ENCODE results near the gene TEX13D. TPM values are rescaled to one million over a fixed set of nuclear protein-coding genes. Genes with fewer than 3 reads are reported as not detected.
"Not testable (repeated sequence)": the region's sequence is repeated elsewhere in the genome, so short reads cannot be mapped to it uniquely, and the experiment has no call there.

TEX13D gene
- total RNA-seq (not detected), polyA plus RNA-seq (not detected)
- long read RNA-seq, donor 1: 0 reads
- long read RNA-seq, donor 2: 0 reads

GRCh38 chrX:124332481-124333424, at the start of gene TEX13D:
TSS of gene TEX13D (plus strand) at chrX:124332660. CDS start at chrX:124332918, 258 bp downstream.
- ATAC-seq (ENCODE audit: low FRiP score) (no peak), DNase-seq (peak in 1 of 2 donors; percentile 69)
- Histone ChIP-seq H3K4me1 (ENCODE audit: control insufficient read depth in 1 of 2, insufficient read depth in 2 of 2, low read length in 2 of 2) (no peaks in the 10 kb centered on the region), H3K9me3 (ENCODE audit: control insufficient read depth, low read length) (no peaks in the 10 kb centered on the region), H3K36me3 (ENCODE audit: control insufficient read depth in 1 of 2, insufficient read depth in 2 of 2, low read length in 1 of 2) (no peaks in the 10 kb centered on the region), H3K27me3 (ENCODE audit: control insufficient read depth in 1 of 2, insufficient read depth in 2 of 2, low read length in 1 of 2) (no peaks in the 10 kb centered on the region), H3K27ac (ENCODE audit: low read depth in 1 of 2, low read length in 2 of 2) (no peak within 1 kb of the TSS), H3K4me3 (ENCODE audit: low read length in 2 of 2) (no peak within 1 kb of the TSS)
- WGBS, 2 donors: 87 to 97% methylated on average over 57 of the region's 57 CpGs
- intact Hi-C loops (cut with DNase I): no loop called here

- H3K9me3 ChIP-seq (ENCODE audit: control insufficient read depth, low read length): no peaks in the 10 kb centered on the region
- ATAC-seq (ENCODE audit: low FRiP score) (no peak), DNase-seq (no peak)
- H3K27ac ChIP-seq (ENCODE audit: low read depth in 1 of 2, low read length in 2 of 2): no peak overlapping the region
- no peaks in the 10 kb centered on the region for H3K36me3 ChIP-seq (ENCODE audit: control insufficient read depth in 1 of 2, insufficient read depth in 2 of 2, low read length in 1 of 2)
- H3K27me3 ChIP-seq (ENCODE audit: control insufficient read depth in 1 of 2, insufficient read depth in 2 of 2, low read length in 1 of 2): no peaks in the 10 kb centered on the region
- no peak overlapping the region for H3K4me3 ChIP-seq (ENCODE audit: low read length in 2 of 2)
- intact Hi-C loops (cut with DNase I): no loop called here
- no peaks in the 10 kb centered on the region for H3K4me1 ChIP-seq (ENCODE audit: control insufficient read depth in 1 of 2, insufficient read depth in 2 of 2, low read length in 2 of 2)
- 15 to 33% methylated on average over 4 of the region's 4 CpGs for WGBS, 2 donors
Observed at GRCh38 chrX:124289443-124289842, 43.0 kb upstream of the TEX13D start.

DNA sequence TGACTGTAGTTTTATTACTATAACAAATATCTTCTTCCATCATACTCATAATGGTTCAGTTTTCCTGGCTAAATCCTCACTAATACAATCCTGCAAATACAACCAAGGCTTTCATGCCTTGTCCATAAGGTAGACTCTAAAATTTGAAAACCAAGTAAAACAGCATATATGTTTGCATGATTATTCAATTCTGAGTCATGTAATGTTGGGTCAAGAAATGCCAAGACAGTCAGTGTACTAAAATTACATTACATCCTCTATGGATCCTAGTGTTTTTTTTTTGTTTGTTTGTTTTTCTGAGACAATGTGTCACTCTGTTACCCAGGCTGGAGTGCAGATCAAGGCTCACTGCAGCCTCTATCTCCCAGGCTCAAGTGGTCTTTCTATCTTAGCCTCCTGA, 38.6 kb upstream of the TEX13D start:
- no peaks in the 10 kb centered on the region for H3K36me3 ChIP-seq (ENCODE audit: control insufficient read depth in 1 of 2, insufficient read depth in 2 of 2, low read length in 1 of 2)
- DNase-seq: no peak
- no peaks in the 10 kb centered on the region for H3K4me1 ChIP-seq (ENCODE audit: control insufficient read depth in 1 of 2, insufficient read depth in 2 of 2, low read length in 2 of 2)
- H3K27ac ChIP-seq (ENCODE audit: low read depth in 1 of 2, low read length in 2 of 2): no peak overlapping the region
- intact Hi-C loops (cut with DNase I): no loop called here
- no peak for ATAC-seq (ENCODE audit: low FRiP score)
- no peak overlapping the region for H3K4me3 ChIP-seq (ENCODE audit: low read length in 2 of 2)
- no peaks in the 10 kb centered on the region for H3K9me3 ChIP-seq (ENCODE audit: control insufficient read depth, low read length)
- no peaks in the 10 kb centered on the region for H3K27me3 ChIP-seq (ENCODE audit: control insufficient read depth in 1 of 2, insufficient read depth in 2 of 2, low read length in 1 of 2)

GRCh38 chrX:124299323-124299722, 33.1 kb upstream of the TEX13D start:
- 88 to 97% methylated on average over 4 of the region's 4 CpGs for WGBS, 2 donors
- H3K4me1 ChIP-seq (ENCODE audit: control insufficient read depth in 1 of 2, insufficient read depth in 2 of 2, low read length in 2 of 2); H3K36me3 ChIP-seq (ENCODE audit: control insufficient read depth in 1 of 2, insufficient read depth in 2 of 2, low read length in 1 of 2); H3K27ac ChIP-seq (ENCODE audit: low read depth in 1 of 2, low read length in 2 of 2); H3K4me3 ChIP-seq (ENCODE audit: low read length in 2 of 2); ATAC-seq (ENCODE audit: low FRiP score); H3K9me3 ChIP-seq (ENCODE audit: control insufficient read depth, low read length); intact Hi-C loops (cut with DNase I); DNase-seq; H3K27me3 ChIP-seq (ENCODE audit: control insufficient read depth in 1 of 2, insufficient read depth in 2 of 2, low read length in 1 of 2): not testable (repeated sequence)

DNA sequence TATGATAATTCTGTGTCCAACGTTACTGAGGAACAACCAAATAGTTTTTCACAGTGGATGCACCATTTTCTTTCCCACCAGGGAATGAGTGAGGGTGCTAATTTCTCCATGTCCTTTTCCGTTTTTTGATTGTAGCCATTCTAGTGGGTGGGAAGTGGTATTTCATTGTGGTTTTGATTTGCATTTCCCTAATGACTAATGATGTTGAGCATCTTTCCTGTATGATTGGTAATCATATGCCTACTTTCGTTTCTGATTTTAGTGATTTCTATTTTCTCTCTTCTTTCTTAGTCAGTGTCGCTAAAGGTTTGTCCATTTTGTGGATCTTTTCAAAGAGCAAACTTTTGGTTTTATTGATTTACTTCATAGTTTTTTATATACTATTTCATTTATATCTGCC, 32.1 kb upstream of the TEX13D start:
- intact Hi-C loops (cut with DNase I): no loop called here
- DNase-seq (no peak), ATAC-seq (ENCODE audit: low FRiP score) (no peak)
- H3K27me3 ChIP-seq (ENCODE audit: control insufficient read depth in 1 of 2, insufficient read depth in 2 of 2, low read length in 1 of 2): no peaks in the 10 kb centered on the region
- no peak overlapping the region for H3K27ac ChIP-seq (ENCODE audit: low read depth in 1 of 2, low read length in 2 of 2)
- no peaks in the 10 kb centered on the region for H3K9me3 ChIP-seq (ENCODE audit: control insufficient read depth, low read length)
- no peaks in the 10 kb centered on the region for H3K36me3 ChIP-seq (ENCODE audit: control insufficient read depth in 1 of 2, insufficient read depth in 2 of 2, low read length in 1 of 2)
- 70 to 87% methylated on average over 4 of the region's 4 CpGs for WGBS, 2 donors
- H3K4me3 ChIP-seq (ENCODE audit: low read length in 2 of 2): no peak overlapping the region
- no peaks in the 10 kb centered on the region for H3K4me1 ChIP-seq (ENCODE audit: control insufficient read depth in 1 of 2, insufficient read depth in 2 of 2, low read length in 2 of 2)

DNA sequence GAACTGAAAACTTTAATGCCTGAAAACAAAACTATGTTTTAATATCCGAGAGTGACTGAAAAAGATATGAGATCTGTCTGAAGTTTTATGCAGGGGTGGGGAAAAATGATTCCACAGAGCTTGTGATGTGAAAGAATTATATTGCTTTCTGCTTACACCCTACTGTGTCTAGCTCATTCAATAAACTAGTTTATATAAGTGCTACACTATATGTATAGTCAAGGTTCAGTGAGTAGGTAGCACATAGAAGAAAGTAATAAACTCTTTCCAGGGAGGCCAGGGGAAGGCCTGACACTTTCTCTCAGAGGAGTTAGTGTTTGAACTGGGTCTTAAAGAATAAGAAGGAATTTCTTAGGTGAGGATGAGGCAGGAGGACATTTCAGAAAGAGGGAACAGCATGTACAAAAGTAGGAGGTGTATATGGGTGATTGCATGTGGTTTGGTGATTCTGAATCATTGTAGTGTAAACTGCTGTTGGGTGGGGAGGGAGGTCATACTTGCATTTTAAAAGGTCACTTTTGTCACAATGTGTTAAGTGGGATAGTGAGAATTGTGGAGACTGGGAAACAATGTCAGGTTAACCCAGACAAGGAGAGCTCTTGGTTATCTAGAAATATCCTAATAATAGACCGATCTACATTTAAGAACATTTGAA, 25.1 kb upstream of the TEX13D start:
- 39 to 53% methylated on average over 2 of the region's 2 CpGs for WGBS, 2 donors
- H3K9me3 ChIP-seq (ENCODE audit: control insufficient read depth, low read length): no peaks in the 10 kb centered on the region
- ATAC-seq (ENCODE audit: low FRiP score): no peak
- H3K4me1 ChIP-seq (ENCODE audit: control insufficient read depth in 1 of 2, insufficient read depth in 2 of 2, low read length in 2 of 2): no peaks in the 10 kb centered on the region
- H3K4me3 ChIP-seq (ENCODE audit: low read length in 2 of 2): no peak overlapping the region
- H3K27ac ChIP-seq (ENCODE audit: low read depth in 1 of 2, low read length in 2 of 2): no peak overlapping the region
- DNase-seq: no peak
- no peaks in the 10 kb centered on the region for H3K27me3 ChIP-seq (ENCODE audit: control insufficient read depth in 1 of 2, insufficient read depth in 2 of 2, low read length in 1 of 2)
- no peaks in the 10 kb centered on the region for H3K36me3 ChIP-seq (ENCODE audit: control insufficient read depth in 1 of 2, insufficient read depth in 2 of 2, low read length in 1 of 2)
- intact Hi-C loops (cut with DNase I): no loop called here

- 81 to 86% methylated on average over 1 of the region's 1 CpG for WGBS, 2 donors
- Histone ChIP-seq H3K27me3 (ENCODE audit: control insufficient read depth in 1 of 2, insufficient read depth in 2 of 2, low read length in 1 of 2) (no peaks in the 10 kb centered on the region), H3K36me3 (ENCODE audit: control insufficient read depth in 1 of 2, insufficient read depth in 2 of 2, low read length in 1 of 2) (no peaks in the 10 kb centered on the region), H3K27ac (ENCODE audit: low read depth in 1 of 2, low read length in 2 of 2) (no peak overlapping the region), H3K9me3 (ENCODE audit: control insufficient read depth, low read length) (no peaks in the 10 kb centered on the region), H3K4me3 (ENCODE audit: low read length in 2 of 2) (no peak overlapping the region), H3K4me1 (ENCODE audit: control insufficient read depth in 1 of 2, insufficient read depth in 2 of 2, low read length in 2 of 2) (no peaks in the 10 kb centered on the region)
- DNase-seq (no peak), ATAC-seq (ENCODE audit: low FRiP score) (no peak)
- intact Hi-C loops (cut with DNase I): no loop called here
Observed at GRCh38 chrX:124325732-124326131, 6.7 kb upstream of the TEX13D start.

- intact Hi-C loops (cut with DNase I): no loop called here
- Histone ChIP-seq H3K27ac (ENCODE audit: low read depth in 1 of 2, low read length in 2 of 2) (no peak overlapping the region), H3K9me3 (ENCODE audit: control insufficient read depth, low read length) (no peaks in the 10 kb centered on the region), H3K36me3 (ENCODE audit: control insufficient read depth in 1 of 2, insufficient read depth in 2 of 2, low read length in 1 of 2) (no peaks in the 10 kb centered on the region), H3K4me3 (ENCODE audit: low read length in 2 of 2) (no peak overlapping the region), H3K4me1 (ENCODE audit: control insufficient read depth in 1 of 2, insufficient read depth in 2 of 2, low read length in 2 of 2) (no peaks in the 10 kb centered on the region), H3K27me3 (ENCODE audit: control insufficient read depth in 1 of 2, insufficient read depth in 2 of 2, low read length in 1 of 2) (no peaks in the 10 kb centered on the region)
- DNase-seq: no peak
- 75 to 91% methylated on average over 1 of the region's 1 CpG for WGBS, 2 donors
- ATAC-seq (ENCODE audit: low FRiP score): no peak
Observed at GRCh38 chrX:124328765-124329164, 3.7 kb upstream of the TEX13D start.

- DNase-seq (no peak), ATAC-seq (ENCODE audit: low FRiP score) (no peak)
- no peak overlapping the region for H3K4me3 ChIP-seq (ENCODE audit: low read length in 2 of 2)
- intact Hi-C loops (cut with DNase I): no loop called here
- no peaks in the 10 kb centered on the region for H3K9me3 ChIP-seq (ENCODE audit: control insufficient read depth, low read length)
- no peak overlapping the region for H3K27ac ChIP-seq (ENCODE audit: low read depth in 1 of 2, low read length in 2 of 2)
- no peaks in the 10 kb centered on the region for H3K36me3 ChIP-seq (ENCODE audit: control insufficient read depth in 1 of 2, insufficient read depth in 2 of 2, low read length in 1 of 2)
- 76 to 96% methylated on average over 6 of the region's 6 CpGs for WGBS, 2 donors
- no peaks in the 10 kb centered on the region for H3K4me1 ChIP-seq (ENCODE audit: control insufficient read depth in 1 of 2, insufficient read depth in 2 of 2, low read length in 2 of 2)
- H3K27me3 ChIP-seq (ENCODE audit: control insufficient read depth in 1 of 2, insufficient read depth in 2 of 2, low read length in 1 of 2): no peaks in the 10 kb centered on the region
Observed at GRCh38 chrX:124333862-124334261, 1.4 kb downstream of the TEX13D start.
